HL-60 (cell line): ENCODE data around the gene RNF5.

ENCODE experiments used
- DNase-seq, 2 experiments: peaks; one replicate each; pipeline ENCODE4 v3.0.0-alpha.2; 2010 to 2020; ENCODE audit warnings: low read depth in 1 of 2, low spot score in 1 of 2
- H3K27ac ChIP-seq: fragments of 250-450 bp; sonication (Bioruptor Pico); replicated peaks from 2 replicates; pipeline ENCODE4 v1.5.1; 2020; ENCODE audit warnings: mild to moderate bottlenecking, moderate library complexity
- H3K27me3 ChIP-seq: fragments of 250-450 bp; sonication (Bioruptor Pico); 2 replicates; pipeline ENCODE4 v1.5.1; 2021; ENCODE audit warnings: mild to moderate bottlenecking, moderate library complexity; ENCODE audit not compliant: insufficient read depth, poor library complexity, severe bottlenecking
- H3K4me3 ChIP-seq: replicated peaks from 2 replicates; pipeline ENCODE4 v1.5.1; 2011; ENCODE audit warnings: mild to moderate bottlenecking, control low read depth, low read length; ENCODE audit not compliant: insufficient read depth
- GABPA ChIP-seq: IDR thresholded peaks from 2 replicates; pipeline ENCODE4 v1.6.1; 2012; ENCODE audit warnings: low read depth
- POLR2AphosphoS5 ChIP-seq: IDR thresholded peaks from 2 replicates; pipeline ENCODE4 v1.6.1; 2012; ENCODE audit warnings: low read depth
- SPI1 ChIP-seq: IDR thresholded peaks from 2 replicates; pipeline ENCODE4 v1.6.1; 2012; ENCODE audit warnings: low read depth, mild to moderate bottlenecking, borderline replicate concordance
- TF ChIP-seq, protein P1 (sequence below): IDR thresholded peaks from one replicate; pipeline ENCODE4 v1.5.1; 2011; ENCODE audit warnings: low read length, control low read depth, inconsistent platforms; ENCODE audit not compliant: insufficient read depth
- TF ChIP-seq, protein P2 (sequence below): IDR thresholded peaks from 2 replicates; pipeline ENCODE4 v1.6.1; 2012; ENCODE audit warnings: low read depth; ENCODE audit not compliant: insufficient replicate concordance

The RNF5 gene

DNA sequence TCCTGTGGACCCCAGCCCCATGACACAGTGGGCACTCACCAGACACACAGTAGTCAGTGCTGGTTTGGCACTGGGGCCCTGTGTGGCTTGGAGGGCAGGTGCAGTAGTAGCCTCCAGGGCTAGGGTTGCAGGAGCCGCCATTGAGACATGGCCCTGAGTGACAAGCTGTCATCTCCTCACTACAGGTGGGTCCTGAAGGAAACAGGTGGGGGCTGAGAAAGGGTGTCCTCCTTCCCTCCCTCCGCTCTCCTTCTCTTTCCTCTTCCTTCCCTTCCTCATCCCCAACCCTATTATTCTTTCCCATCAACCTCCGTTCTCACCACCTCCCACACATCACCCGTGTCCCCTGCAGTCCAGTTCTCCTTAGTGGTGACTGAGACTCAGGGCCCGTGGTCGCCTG is 35.4 kb downstream of the RNF5 start:
- Histone ChIP-seq H3K4me3 (no peak overlapping the region), H3K27ac (no peak overlapping the region), H3K27me3 (no peaks in the 10 kb centered on the region)
- DNase-seq, result no peak
- no peak for TF ChIP-seq POLR2AphosphoS5
- no peak for TF ChIP-seq GABPA
- TF ChIP-seq, protein P1, sequence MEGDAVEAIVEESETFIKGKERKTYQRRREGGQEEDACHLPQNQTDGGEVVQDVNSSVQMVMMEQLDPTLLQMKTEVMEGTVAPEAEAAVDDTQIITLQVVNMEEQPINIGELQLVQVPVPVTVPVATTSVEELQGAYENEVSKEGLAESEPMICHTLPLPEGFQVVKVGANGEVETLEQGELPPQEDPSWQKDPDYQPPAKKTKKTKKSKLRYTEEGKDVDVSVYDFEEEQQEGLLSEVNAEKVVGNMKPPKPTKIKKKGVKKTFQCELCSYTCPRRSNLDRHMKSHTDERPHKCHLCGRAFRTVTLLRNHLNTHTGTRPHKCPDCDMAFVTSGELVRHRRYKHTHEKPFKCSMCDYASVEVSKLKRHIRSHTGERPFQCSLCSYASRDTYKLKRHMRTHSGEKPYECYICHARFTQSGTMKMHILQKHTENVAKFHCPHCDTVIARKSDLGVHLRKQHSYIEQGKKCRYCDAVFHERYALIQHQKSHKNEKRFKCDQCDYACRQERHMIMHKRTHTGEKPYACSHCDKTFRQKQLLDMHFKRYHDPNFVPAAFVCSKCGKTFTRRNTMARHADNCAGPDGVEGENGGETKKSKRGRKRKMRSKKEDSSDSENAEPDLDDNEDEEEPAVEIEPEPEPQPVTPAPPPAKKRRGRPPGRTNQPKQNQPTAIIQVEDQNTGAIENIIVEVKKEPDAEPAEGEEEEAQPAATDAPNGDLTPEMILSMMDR, result no peak
- TF ChIP-seq, protein P2, sequence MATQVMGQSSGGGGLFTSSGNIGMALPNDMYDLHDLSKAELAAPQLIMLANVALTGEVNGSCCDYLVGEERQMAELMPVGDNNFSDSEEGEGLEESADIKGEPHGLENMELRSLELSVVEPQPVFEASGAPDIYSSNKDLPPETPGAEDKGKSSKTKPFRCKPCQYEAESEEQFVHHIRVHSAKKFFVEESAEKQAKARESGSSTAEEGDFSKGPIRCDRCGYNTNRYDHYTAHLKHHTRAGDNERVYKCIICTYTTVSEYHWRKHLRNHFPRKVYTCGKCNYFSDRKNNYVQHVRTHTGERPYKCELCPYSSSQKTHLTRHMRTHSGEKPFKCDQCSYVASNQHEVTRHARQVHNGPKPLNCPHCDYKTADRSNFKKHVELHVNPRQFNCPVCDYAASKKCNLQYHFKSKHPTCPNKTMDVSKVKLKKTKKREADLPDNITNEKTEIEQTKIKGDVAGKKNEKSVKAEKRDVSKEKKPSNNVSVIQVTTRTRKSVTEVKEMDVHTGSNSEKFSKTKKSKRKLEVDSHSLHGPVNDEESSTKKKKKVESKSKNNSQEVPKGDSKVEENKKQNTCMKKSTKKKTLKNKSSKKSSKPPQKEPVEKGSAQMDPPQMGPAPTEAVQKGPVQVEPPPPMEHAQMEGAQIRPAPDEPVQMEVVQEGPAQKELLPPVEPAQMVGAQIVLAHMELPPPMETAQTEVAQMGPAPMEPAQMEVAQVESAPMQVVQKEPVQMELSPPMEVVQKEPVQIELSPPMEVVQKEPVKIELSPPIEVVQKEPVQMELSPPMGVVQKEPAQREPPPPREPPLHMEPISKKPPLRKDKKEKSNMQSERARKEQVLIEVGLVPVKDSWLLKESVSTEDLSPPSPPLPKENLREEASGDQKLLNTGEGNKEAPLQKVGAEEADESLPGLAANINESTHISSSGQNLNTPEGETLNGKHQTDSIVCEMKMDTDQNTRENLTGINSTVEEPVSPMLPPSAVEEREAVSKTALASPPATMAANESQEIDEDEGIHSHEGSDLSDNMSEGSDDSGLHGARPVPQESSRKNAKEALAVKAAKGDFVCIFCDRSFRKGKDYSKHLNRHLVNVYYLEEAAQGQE, result no peak
- TF ChIP-seq SPI1, result no peak

DNA sequence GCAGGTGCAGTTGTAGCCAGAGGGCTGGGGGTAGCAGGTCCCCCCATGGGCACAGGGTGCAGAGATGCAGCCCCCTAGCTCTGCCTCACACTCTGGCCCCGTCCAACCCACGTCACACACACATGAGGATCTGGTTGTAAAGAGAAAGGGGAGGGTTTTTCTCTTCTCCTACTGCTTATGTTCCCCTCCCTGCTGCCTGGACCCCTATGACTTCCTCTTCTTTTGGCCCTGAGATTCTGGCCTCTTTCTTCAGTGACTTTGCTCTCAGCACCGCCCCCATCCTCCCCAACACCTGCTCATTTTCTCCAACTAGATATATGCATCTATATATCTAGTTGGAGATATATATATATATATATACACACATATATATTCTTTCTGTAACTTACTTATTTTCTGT is 35.9 kb downstream of the RNF5 start:
- TF ChIP-seq, protein P2, result no peak
- peak; percentile 61 for TF ChIP-seq SPI1
- TF ChIP-seq GABPA, result no peak
- TF ChIP-seq, protein P1, result no peak

DNA sequence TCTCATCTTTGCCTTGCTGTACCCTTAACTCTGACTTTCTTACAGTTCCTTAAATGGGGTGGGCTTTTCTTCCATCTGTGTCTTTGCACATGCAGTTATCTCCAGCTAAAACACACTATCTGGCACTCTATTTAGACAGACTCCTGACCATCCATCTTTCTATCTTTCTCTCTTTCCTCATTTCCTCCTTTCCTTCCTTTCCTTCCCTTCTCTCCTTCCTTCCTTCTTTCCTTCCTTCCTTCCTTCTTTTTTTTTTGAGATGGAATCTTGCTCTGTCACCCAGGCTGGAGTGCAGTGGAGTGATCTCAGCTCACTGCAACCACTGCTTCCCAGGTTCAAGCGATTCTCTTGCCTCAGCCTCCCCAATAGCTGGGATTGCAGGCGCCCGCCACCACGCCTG is 37.4 kb downstream of the RNF5 start:
- Histone ChIP-seq H3K27me3 (no peaks in the 10 kb centered on the region), H3K27ac (no peak overlapping the region), H3K4me3 (no peak overlapping the region)
- TF ChIP-seq GABPA (no peak), POLR2AphosphoS5 (no peak), SPI1 (no peak)
- TF ChIP-seq, protein P2, result no peak
- TF ChIP-seq, protein P1, result no peak
- DNase-seq, result no peak

More for the DNA sequence above, 35.9 kb downstream of the RNF5 start:
- DNase-seq, result no peak
- H3K4me3 ChIP-seq, result no peak overlapping the region
- H3K27ac ChIP-seq, result no peak overlapping the region
- H3K27me3 ChIP-seq, result no peaks in the 10 kb centered on the region
